Measurements from ENCODE around the gene PPP1R36. TPM values are rescaled to one million over a fixed set of nuclear protein-coding genes. Genes with fewer than 3 reads are reported as not detected.

PPP1R36 gene
- total RNA-seq, 1 experiment from 2014 or later: 0.50 TPM

DNA sequence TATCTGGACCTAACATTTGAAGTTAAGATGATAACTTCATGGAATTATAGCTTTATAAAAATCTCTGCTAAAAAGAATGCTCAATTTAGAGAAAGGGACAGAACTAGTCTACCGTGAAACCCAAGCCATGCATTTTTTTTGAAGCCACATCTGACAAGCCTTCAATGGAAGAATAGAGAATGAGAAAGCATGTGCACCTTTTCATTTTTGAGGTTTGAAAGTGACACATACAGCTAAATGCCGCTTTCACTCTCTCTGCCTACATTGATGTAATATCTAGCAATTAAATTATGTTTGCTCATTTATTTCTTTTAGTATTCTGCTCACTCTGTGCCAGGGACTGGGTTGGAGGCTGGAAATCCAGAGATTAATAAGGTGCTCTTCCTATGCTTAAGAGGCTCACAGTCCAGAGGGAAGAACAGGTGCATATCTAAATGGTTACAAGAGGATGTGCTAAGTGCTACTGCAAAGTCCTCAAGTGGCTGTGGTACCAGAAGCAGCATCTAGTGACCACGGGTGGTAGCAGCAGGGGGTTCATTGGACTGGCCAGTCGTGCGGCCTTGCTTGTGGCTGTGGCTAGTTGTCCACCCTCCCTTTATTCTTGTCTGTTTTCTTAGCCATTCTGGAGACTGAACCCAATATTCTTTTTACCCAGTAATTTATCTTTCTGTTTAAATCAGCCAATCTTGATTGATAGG lies 60.4 kb downstream of the PPP1R36 start:
- no peaks in the 10 kb centered on the region for H3K23me2 ChIP-seq (ENCODE audit: insufficient read length, low read depth, low read length, poor library complexity, severe bottlenecking)
- H2BK120ac ChIP-seq (ENCODE audit: low read depth, low read length, poor library complexity, severe bottlenecking): no peak overlapping the region
- no peak overlapping the region for H3K18ac ChIP-seq (ENCODE audit: insufficient read length, low read depth, low read length)
- Mint-ChIP-seq H3K36me3 (ENCODE audit: insufficient read depth in 1 of 3, low read depth in 3 of 3) (no peaks in the 10 kb centered on the region), H3K27me3 (ENCODE audit: low read depth) (peaks cover 3% of the 10 kb centered on the region; the same call in 1 of the 2 replicates), H3K4me3 (no peak overlapping the region), H3K9me3 (no peaks in the 10 kb centered on the region), H3K27ac (no peak overlapping the region), H3K4me1 (peaks cover 3 to 15% of the 10 kb centered on the region in 2 experiments)
- no peak overlapping the region for H3K14ac ChIP-seq (ENCODE audit: insufficient read depth, low read length)
- H2BK20ac ChIP-seq (ENCODE audit: low read depth, low read length, poor library complexity, severe bottlenecking): no peak overlapping the region
- no CpG with 5 or more reads among the region's 5 CpGs for whole genome bisulfite sequencing (ENCODE audit: extremely low coverage, insufficient read length, low lambda C conversion rate)
- no peaks in the 10 kb centered on the region for H3K79me1 ChIP-seq (ENCODE audit: insufficient read depth, low read depth, low read length, poor library complexity, severe bottlenecking)
- H3K4me1 ChIP-seq (ENCODE audit: insufficient read depth, low read length): no peaks in the 10 kb centered on the region
- no peak overlapping the region for H3K27ac ChIP-seq (ENCODE audit: insufficient read length, low read depth, low read length)
- no peak overlapping the region for H2BK5ac ChIP-seq (ENCODE audit: insufficient read length, low read length)
- no peak overlapping the region for H2AFZ ChIP-seq (ENCODE audit: low read length)
- no peaks in the 10 kb centered on the region for H3K9me3 ChIP-seq (ENCODE audit: control insufficient read depth, low read depth, low read length)
- no peak for DNase-seq
- H2BK15ac ChIP-seq (ENCODE audit: low read depth, low read length): no peak overlapping the region
- no peak overlapping the region for H2BK12ac ChIP-seq (ENCODE audit: insufficient read length, low read depth, low read length)
- H3T11ph ChIP-seq (ENCODE audit: low read length): no peak overlapping the region
- H3K4ac ChIP-seq (ENCODE audit: low read depth, low read length): no peak overlapping the region
- no peak overlapping the region for H4K91ac ChIP-seq (ENCODE audit: insufficient read length, low read depth, low read length)
- TF ChIP-seq, protein P1, sequence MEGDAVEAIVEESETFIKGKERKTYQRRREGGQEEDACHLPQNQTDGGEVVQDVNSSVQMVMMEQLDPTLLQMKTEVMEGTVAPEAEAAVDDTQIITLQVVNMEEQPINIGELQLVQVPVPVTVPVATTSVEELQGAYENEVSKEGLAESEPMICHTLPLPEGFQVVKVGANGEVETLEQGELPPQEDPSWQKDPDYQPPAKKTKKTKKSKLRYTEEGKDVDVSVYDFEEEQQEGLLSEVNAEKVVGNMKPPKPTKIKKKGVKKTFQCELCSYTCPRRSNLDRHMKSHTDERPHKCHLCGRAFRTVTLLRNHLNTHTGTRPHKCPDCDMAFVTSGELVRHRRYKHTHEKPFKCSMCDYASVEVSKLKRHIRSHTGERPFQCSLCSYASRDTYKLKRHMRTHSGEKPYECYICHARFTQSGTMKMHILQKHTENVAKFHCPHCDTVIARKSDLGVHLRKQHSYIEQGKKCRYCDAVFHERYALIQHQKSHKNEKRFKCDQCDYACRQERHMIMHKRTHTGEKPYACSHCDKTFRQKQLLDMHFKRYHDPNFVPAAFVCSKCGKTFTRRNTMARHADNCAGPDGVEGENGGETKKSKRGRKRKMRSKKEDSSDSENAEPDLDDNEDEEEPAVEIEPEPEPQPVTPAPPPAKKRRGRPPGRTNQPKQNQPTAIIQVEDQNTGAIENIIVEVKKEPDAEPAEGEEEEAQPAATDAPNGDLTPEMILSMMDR (conservative IDR thresholded peaks at IDR 0.05): no peak
- H3K79me2 ChIP-seq (ENCODE audit: insufficient read depth, low read length): no peaks in the 10 kb centered on the region
- no peak overlapping the region for H2AK5ac ChIP-seq (ENCODE audit: insufficient read length, low read length)
- no peak overlapping the region for H3K23ac ChIP-seq (ENCODE audit: insufficient read length, low read depth, low read length)
- no peak overlapping the region for H4K8ac ChIP-seq (replicated peaks; ENCODE audit: insufficient read length, low read depth, low read length)
- no peaks in the 10 kb centered on the region for H4K20me1 ChIP-seq (ENCODE audit: control insufficient read depth, insufficient read depth, insufficient read length)
- no peak overlapping the region for H3K9ac ChIP-seq (ENCODE audit: extremely low read depth, insufficient read length, low read length)
- H4K5ac ChIP-seq (ENCODE audit: insufficient read length, low read depth, low read length): no peak overlapping the region
- H3K4me2 ChIP-seq (ENCODE audit: insufficient read depth, insufficient read length, low read length): no peak overlapping the region
- H3K27me3 ChIP-seq (ENCODE audit: insufficient read depth, low read length): no peaks in the 10 kb centered on the region
- no peak overlapping the region for H3K56ac ChIP-seq (ENCODE audit: insufficient read length, low read depth, low read length)

Data from H9 (cell line).